GM12874 (cell line): ENCODE data around the gene CFI.

Experiments used
- CTCF ChIP-seq: IDR thresholded peaks from 2 replicates; pipeline ENCODE4 v1.5.1; 2011; ENCODE audit warnings: low read depth, mild to moderate bottlenecking, control low read depth, low read length, moderate library complexity; ENCODE audit not compliant: insufficient read depth

CFI gene

DNA sequence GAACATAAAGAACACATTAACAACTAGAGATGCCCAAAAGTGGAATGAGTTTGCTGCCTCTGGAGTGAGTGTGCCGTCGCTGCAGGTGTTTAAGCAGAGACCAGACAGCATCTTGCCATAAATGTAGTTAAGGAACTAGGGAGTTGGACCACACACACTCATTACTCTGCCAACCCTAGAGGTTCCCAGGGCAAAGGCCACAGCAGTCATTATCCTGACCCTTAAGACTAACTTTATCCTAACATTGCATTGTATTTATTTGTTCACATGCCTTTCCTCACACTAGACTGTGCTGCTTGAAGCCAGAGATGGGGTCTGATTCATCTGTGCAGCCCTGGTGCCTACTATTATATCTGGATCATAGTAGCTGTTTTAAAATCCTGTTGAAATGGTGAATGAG lies 55.1 kb downstream of the CFI start:
- no peak for TF ChIP-seq CTCF

DNA sequence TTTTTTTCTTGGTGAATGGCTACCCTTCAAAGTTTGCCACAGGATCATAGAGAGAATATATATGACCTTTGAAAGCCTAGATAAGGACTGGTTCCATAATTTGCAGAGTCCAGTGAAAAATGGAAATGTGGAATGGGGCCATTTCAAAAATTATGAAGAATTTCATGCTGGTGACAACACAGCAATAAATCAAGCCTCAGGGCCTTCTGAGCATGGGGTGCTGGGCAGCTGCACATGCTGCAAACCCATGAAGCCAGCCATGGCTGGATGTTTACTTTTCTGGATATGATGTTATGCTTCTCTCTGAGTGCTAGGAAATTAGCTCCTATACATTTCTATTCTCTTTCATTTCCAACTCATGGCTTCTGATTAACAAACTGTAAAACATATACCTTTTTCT lies 56.0 kb downstream of the CFI start:
- no peak for TF ChIP-seq CTCF

DNA sequence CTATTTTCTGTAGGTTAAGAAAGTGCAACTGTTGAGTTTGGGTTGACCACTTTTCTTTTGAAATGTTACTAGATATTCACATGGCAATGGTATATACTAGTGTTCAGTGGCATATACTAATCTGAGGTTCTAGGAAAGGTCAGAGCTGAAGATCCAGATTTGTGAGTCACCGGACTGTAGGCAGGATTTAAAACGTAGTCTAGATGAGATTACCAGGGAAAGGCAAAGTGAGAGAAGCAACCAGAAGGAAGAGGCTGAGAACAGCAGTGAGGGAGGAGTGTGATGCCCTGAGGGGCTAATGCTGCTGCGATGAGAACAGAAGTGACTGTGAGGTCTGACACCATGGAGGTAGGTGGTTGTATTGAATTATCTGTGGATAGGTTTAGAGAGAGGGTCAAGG lies 62.3 kb downstream of the CFI start:
- no peak for TF ChIP-seq CTCF

DNA sequence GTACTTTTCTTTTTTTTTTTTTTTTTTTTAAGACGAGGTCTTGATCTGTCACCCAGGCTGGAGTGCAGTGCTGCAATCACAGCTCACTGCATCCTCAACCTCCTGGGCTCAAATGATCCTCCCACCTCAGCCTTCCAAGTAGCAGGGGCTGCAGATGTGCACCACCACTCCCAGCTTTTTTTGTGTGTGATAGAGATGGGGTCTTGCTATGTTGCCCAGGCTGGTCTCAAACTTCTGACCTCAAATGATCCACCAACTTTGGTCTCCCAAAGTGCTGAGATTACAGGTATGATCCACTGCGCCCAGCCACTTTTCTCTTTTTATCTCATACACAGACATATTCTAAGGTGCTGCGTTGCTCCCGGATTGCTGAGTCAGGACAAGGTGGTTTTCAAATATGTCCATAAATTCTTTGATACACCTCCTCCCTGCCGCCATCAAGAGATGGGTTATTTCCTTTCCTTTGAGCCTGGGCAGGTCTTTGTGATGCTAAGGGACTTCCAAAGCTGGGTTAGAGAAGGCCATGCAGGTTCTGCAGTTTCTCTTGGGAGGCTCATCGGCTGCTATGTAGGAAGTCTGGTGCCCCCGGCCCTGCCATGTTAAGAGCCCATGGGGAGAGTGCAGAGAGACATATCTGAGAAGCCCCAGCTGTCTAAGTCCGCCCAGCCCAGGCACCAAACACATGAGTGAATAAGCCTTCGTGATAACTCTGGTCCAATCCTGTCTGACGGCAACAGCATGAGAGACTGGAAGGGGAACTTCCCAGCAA lies 63.5 kb downstream of the CFI start:
- no peak for TF ChIP-seq CTCF

DNA sequence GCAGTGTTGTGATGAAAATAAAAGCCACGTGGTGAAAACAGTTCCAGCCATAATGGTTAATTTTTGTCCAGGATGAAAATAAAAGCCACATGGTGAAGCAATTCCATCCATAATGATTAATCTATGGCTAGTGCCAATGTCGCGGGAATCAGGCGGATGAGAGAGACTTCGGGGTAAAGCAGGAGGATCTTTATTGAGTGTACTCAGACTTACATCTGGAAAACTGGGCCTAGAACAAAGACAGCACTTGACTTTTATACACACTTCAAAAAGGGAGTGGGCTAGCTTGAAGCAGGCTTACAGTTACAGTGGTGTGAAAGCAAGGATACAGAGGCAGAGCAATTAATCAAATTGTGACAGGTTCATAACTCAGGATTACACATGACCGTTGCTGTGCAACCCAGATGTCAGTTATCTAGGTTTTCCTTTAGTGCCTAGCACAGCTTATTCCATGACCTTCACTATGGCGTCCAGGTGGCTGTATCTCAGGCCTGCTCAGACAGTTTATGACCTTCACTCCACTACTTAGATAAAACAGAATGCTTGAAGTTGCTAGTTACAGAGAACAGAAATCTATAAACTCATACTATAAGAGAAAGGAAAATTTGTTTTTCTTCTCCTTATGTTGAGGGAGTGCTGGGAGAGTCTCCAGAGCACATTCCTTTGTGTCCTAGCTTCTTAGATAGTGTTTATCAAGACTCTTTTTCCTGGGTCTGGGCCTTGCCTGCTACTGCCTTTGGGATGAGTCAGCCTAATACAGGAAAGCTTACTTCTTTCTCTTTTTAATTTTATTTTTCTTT lies 66.0 kb downstream of the CFI start:
- no peak for TF ChIP-seq CTCF

- TF ChIP-seq CTCF, result no peak
Observed at GRCh38 chr4:109733728-109734127, 68.1 kb downstream of the CFI start.

DNA sequence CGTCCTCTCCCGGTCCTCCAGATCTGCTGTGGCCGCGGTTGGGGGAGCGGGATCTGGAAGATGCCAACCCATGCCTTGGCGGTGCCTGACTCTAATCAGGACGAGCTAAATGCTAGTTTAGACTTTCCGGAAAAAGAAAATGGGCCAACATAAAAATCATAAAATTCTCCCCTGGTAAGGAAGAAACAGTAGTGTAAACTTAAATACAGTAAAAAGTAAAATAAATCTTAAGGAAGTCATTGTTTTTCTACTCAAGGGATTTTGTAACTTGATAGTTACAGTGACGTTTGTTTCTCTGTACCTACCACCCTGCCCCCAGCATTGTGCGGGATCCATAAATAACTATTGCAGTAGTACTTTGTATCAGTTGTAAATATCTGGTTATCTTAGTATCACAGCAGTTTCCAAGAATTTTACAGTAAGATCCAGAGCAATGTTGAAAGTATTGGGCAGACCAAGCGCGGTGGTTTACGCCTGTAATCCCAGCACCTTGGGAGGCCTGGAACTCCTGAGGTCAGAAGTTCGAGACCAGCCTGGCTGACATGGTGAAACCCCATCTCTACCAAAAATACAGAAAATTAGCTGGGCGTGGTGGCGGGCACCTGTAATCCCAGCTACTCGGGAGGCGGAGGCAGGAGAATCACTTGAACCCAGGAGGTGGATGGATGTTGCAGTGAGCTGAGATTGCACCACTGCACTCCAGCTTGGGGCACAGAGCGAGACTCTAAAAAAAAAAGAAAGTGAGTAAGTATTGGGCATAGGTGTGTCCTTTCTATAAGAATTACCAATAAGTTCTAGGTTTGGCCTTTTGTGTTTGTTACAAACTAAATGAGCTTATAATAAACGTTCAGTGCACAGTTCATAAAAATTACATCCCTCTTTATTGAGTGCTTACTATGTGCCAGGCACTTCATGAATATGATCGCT lies 70.9 kb downstream of the CFI start:
- TF ChIP-seq CTCF, result no peak
